HL-60 (cell line): ENCODE results near the gene CEP350.

Source experiments
- CTCF ChIP-seq: IDR thresholded peaks from one replicate; pipeline ENCODE4 v1.5.1; 2011; ENCODE audit warnings: low read length, control low read depth, inconsistent platforms; ENCODE audit not compliant: insufficient read depth
- GABPA ChIP-seq: IDR thresholded peaks from 2 replicates; pipeline ENCODE4 v1.6.1; 2012; ENCODE audit warnings: low read depth
- POLR2AphosphoS5 ChIP-seq: IDR thresholded peaks from 2 replicates; pipeline ENCODE4 v1.6.1; 2012; ENCODE audit warnings: low read depth

DNA sequence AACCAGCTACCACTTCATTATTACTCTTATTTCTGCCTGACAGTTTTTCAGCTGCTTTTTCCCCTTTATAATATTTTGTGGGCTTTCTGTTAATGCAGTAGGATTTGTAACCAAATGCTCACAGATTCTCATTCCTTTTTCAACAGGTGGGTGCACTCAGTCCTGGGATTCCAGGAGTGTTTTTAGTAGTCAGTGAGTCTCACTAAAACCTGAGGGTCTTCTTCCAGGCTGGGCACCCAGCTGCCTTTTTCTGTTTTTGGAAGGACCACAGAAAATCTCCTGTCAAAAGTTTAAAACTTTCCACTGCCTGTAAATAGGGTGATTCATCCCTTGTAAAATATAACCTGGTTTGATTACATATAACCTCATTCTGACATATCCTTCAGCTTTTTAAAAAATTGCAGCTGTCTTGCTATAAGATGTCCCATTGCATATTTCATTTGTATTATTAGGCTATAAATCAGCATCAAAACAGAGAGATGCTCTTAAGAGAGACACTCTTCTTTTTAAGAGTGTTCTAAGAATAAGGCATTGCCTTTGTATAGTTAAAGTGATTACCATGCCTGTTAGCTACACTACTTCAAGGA, 16.8 kb upstream of the CEP350 start:
- TF ChIP-seq CTCF, result no peak
- no peak for TF ChIP-seq POLR2AphosphoS5
- no peak for TF ChIP-seq GABPA
